GM21515 (cell line): ENCODE measurements around the gene CATSPERZ.
A peak's percentile ranks its signal among the peaks of the same experiment; 100 is the strongest.
"Not testable (repeated sequence)": the region's sequence is repeated elsewhere in the genome, so short reads cannot be mapped to it uniquely, and the experiment has no call there.

Experiments
- ATAC-seq: cut with Tn5 transposase; IDR thresholded peaks from one replicate; pipeline ENCODE4 v1.9.1; 2021; ENCODE audit not compliant: unreplicated experiment

Gene CATSPERZ

GRCh38 chr11:64297699-64298358, 2.3 kb upstream of the CATSPERZ start:
- no peak for ATAC-seq

GRCh38 chr11:64298966-64299846, 952 bp upstream of the CATSPERZ start:
- ATAC-seq: no peak

- ATAC-seq: no peak
Measured at GRCh38 chr11:64303109-64304031, 3.2 kb downstream of the CATSPERZ start.

- ATAC-seq: no peak
Measured at GRCh38 chr11:64304032-64304315, 3.8 kb downstream of the CATSPERZ start.

GRCh38 chr11:64304316-64305072, 4.3 kb downstream of the CATSPERZ start:
- ATAC-seq: peak; percentile 31

- ATAC-seq: peak; percentile 63
Measured at GRCh38 chr11:64305075-64305690, 5.0 kb downstream of the CATSPERZ start, which contains the start of gene ESRRA. Gene ESRRA (plus strand): TSS chr11:64305524. CDS start chr11:64307180, 1,656 bp downstream.

GRCh38 chr11:64305691-64306562, 5.8 kb downstream of the CATSPERZ start:
- ATAC-seq: peak; percentile 24

GRCh38 chr11:64306563-64306875, 6.4 kb downstream of the CATSPERZ start:
- no peak for ATAC-seq

GRCh38 chr11:64306876-64307622, 6.9 kb downstream of the CATSPERZ start:
- no peak for ATAC-seq

GRCh38 chr11:64307795-64308194, 7.6 kb downstream of the CATSPERZ start:
- ATAC-seq: not testable (repeated sequence)

GRCh38 chr11:64312947-64313346, 12.8 kb downstream of the CATSPERZ start:
- no peak for ATAC-seq

- ATAC-seq: no peak
Measured at GRCh38 chr11:64313491-64314145, 13.5 kb downstream of the CATSPERZ start.

- no peak for ATAC-seq
Measured at GRCh38 chr11:64314146-64314804, 14.1 kb downstream of the CATSPERZ start.

GRCh38 chr11:64314805-64315561, 14.8 kb downstream of the CATSPERZ start:
- ATAC-seq: no peak

GRCh38 chr11:64315667-64316526, 15.7 kb downstream of the CATSPERZ start:
- not testable (repeated sequence) for ATAC-seq
